AG04449 (cell line): ENCODE measurements around the gene SELENOF.

Experiments used
- CTCF ChIA-PET: fragments of 350-600 bp; formaldehyde crosslinking; extraction: SDS; loops from one replicate; lab custom pipeline; 2021; ENCODE audit warnings: antibody characterized with exemption; lab: Yijun Ruan, JAX
- POLR2A ChIA-PET: fragments of 400-600, 350-600 bp; formaldehyde crosslinking; extraction: SDS; loops from one replicate; lab custom pipeline; 2020; ENCODE audit warnings: antibody characterized with exemption, inconsistent platforms; lab: Yijun Ruan, JAX
- DNase-seq: peaks from one replicate; pipeline ENCODE4 v3.0.0-alpha.2; 2010; ENCODE audit warnings: low read depth, low spot score
- H3K4me3 ChIP-seq: 2 replicates; pipeline ENCODE4 v1.5.1; 2011; ENCODE audit warnings: low read depth, mild to moderate bottlenecking, control low read depth, low read length
- CTCF ChIP-seq: IDR thresholded peaks from one replicate; pipeline ENCODE4 v1.5.1; 2011; ENCODE audit warnings: mild to moderate bottlenecking, moderate library complexity, low read length, control low read depth, inconsistent platforms; ENCODE audit not compliant: insufficient read depth; ENCODE audit errors: missing control alignments

SELENOF gene

GRCh38 chr1:86928819-86929218, 14.9 kb upstream of the SELENOF start:
- TF ChIP-seq CTCF: no peak
- POLR2A ChIA-PET: no interaction called here
- no peak for DNase-seq
- CTCF ChIA-PET: no interaction called here
- no peak overlapping the region for H3K4me3 ChIP-seq

GRCh38 chr1:86926883-86927282, 13.0 kb upstream of the SELENOF start:
- ChIA-PET CTCF (interaction anchor here (1.1 kb wide), 1 partner anchor 23 kb away, joined by 3 read pairs; no protein-coding TSS in a partner anchor), POLR2A (no interaction called here)
- H3K4me3 ChIP-seq: no peak overlapping the region
- DNase-seq: no peak
- TF ChIP-seq CTCF: no peak

- no peak overlapping the region for H3K4me3 ChIP-seq
- ChIA-PET POLR2A (no interaction called here), CTCF (no interaction called here)
Observed at GRCh38 chr1:86925742-86926141, 11.8 kb upstream of the SELENOF start.

GRCh38 chr1:86924324-86924960, 10.5 kb upstream of the SELENOF start:
- ChIA-PET POLR2A (no interaction called here), CTCF (no interaction called here)
- TF ChIP-seq CTCF: no peak

More at GRCh38 chr1:86925742-86926141, 11.8 kb upstream of the SELENOF start:
- DNase-seq: no peak
- no peak for TF ChIP-seq CTCF

GRCh38 chr1:86922445-86922844, 8.5 kb upstream of the SELENOF start:
- TF ChIP-seq CTCF: no peak
- no peak for DNase-seq
- CTCF ChIA-PET: interaction anchor here (1.2 kb wide), 1 partner anchor 43 kb away, joined by 5 read pairs; no protein-coding TSS in a partner anchor
- no peak overlapping the region for H3K4me3 ChIP-seq
- POLR2A ChIA-PET: no interaction called here

More at GRCh38 chr1:86924324-86924960, 10.5 kb upstream of the SELENOF start:
- H3K4me3 ChIP-seq: no peak overlapping the region
- DNase-seq: no peak

GRCh38 chr1:86916752-86917151, 2.8 kb upstream of the SELENOF start:
- ChIA-PET CTCF (interaction anchor here (1.3 kb wide), 1 partner anchor 48 kb away, joined by 4 read pairs; no protein-coding TSS in a partner anchor), POLR2A (no interaction called here)
- H3K4me3 ChIP-seq: no peak overlapping the region
- no peak for TF ChIP-seq CTCF
- DNase-seq: no peak
